Inflammatory macrophage treated with lipopolysaccharide for 4 hours (primary cell): ENCODE measurements around the gene SKI.

ENCODE experiments used
- DNase-seq: peaks from one replicate; pipeline ENCODE4 v3.0.0-alpha.2; 2020

SKI gene

GRCh38 chr1:2210786-2211185 lies 17.3 kb upstream of the SKI start:
- no peak for DNase-seq

- no peak for DNase-seq
These were observed 15.9 kb upstream of the SKI start for GRCh38 chr1:2212274-2212531.

GRCh38 chr1:2212532-2213491 lies 15.3 kb upstream of the SKI start:
- DNase-seq, result peak; percentile 84

GRCh38 chr1:2213576-2214505 lies 14.3 kb upstream of the SKI start:
- no peak for DNase-seq

- no peak for DNase-seq
These were observed 13.4 kb upstream of the SKI start for GRCh38 chr1:2214541-2215241.

- DNase-seq, result no peak
These were observed 12.8 kb upstream of the SKI start for GRCh38 chr1:2215329-2215728.

GRCh38 chr1:2215909-2216766 lies 12.0 kb upstream of the SKI start:
- DNase-seq, result no peak

- no peak for DNase-seq
These were observed 11.4 kb upstream of the SKI start for GRCh38 chr1:2216767-2217058.

GRCh38 chr1:2221271-2221670 lies 6.8 kb upstream of the SKI start:
- no peak for DNase-seq

- DNase-seq, result peak; percentile 62
These were observed 3.9 kb upstream of the SKI start for GRCh38 chr1:2224170-2224584.

GRCh38 chr1:2224631-2225428 lies 3.3 kb upstream of the SKI start:
- no peak for DNase-seq

GRCh38 chr1:2226525-2227345 lies 1.4 kb upstream of the SKI start:
- no peak for DNase-seq

- DNase-seq, result peak; percentile 97
These were observed 568 bp upstream of the SKI start for GRCh38 chr1:2227346-2228156.

GRCh38 chr1:2228694-2229036 lies 546 bp downstream of the SKI start:
- DNase-seq, result no peak

- DNase-seq, result peak; percentile 77
These were observed 1.1 kb downstream of the SKI start for GRCh38 chr1:2229037-2229864.

GRCh38 chr1:2229911-2230731 lies 2.0 kb downstream of the SKI start:
- no peak for DNase-seq

- DNase-seq, result no peak
These were observed 2.8 kb downstream of the SKI start for GRCh38 chr1:2230781-2231531.
